Activated naive CD8-positive, alpha-beta T cell treated with anti-CD3 and anti-CD28 coated beads, Interleukin-2, amount 10 ng/mL, durations not matched to agents 7 days and 5 days (primary cell): ENCODE measurements around the gene SYT9. TPM values are rescaled to one million over a fixed set of nuclear protein-coding genes. Genes with fewer than 3 reads are reported as not detected.

Experiments
- ATAC-seq: fragments of 150-1000 bp; cut with Tn5 transposase; one replicate; pipeline ENCODE4 v1.10.0; 2021; ENCODE audit warnings: low read depth, moderate library complexity
- POLR2A ChIA-PET: fragments of 350-600 bp; sonication (Branson Sonifier 250); formaldehyde crosslinking; loops from one replicate; lab custom pipeline; 2021; ENCODE audit warnings: antibody characterized with exemption; lab: Charles Lee
- DNase-seq: peaks from one replicate; pipeline ENCODE4 v3.0.0; 2021
- H3K27ac Mint-ChIP-seq: one replicate; pipeline ENCODE4 v1.8.0; 2022; ENCODE audit warnings: mild to moderate bottlenecking, mixed read lengths
- H3K27me3 Mint-ChIP-seq: one replicate; pipeline ENCODE4 v1.8.0; 2022; ENCODE audit warnings: mild to moderate bottlenecking, moderate library complexity, mixed read lengths
- H3K36me3 Mint-ChIP-seq: one replicate; pipeline ENCODE4 v1.8.0; 2021; ENCODE audit warnings: mild to moderate bottlenecking, mixed read lengths
- H3K4me1 Mint-ChIP-seq: one replicate; pipeline ENCODE4 v1.8.0; 2021; ENCODE audit warnings: mixed read lengths
- H3K4me3 Mint-ChIP-seq: one replicate; pipeline ENCODE4 v1.8.0; 2022; ENCODE audit warnings: mild to moderate bottlenecking, moderate library complexity, mixed read lengths
- H3K9me3 Mint-ChIP-seq: one replicate; pipeline ENCODE4 v1.8.0; 2021; ENCODE audit warnings: mixed read lengths
- total RNA-seq, 2 experiments: library from RNA; stranded (reverse); gene quantifications; one replicate each; pipeline ENCODE4 v1.2.3, GENCODE V29; 2021

Gene SYT9
- total RNA-seq, 2 experiments from 2014 or later, result not detected

DNA sequence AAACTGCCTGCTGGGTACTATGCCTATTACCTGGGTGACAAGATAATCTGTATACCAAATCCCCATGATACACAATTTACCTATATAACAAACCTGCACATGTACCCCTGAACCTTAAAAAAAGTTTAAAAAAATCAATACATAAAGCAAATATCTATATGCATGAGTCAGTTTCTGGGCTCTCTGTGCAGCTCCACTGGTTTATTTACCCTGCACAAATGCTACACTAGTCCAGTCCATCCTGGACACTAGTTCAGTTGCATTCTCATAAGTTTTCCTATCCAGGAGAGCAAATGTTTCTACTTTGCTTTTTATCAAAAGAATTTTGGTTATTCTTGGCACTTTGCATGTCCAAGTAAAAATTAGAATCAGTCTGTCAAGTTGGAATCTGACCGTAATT lies 133.8 kb downstream of the SYT9 start:
- H3K36me3 Mint-ChIP-seq, result no peaks in the 10 kb centered on the region

DNA sequence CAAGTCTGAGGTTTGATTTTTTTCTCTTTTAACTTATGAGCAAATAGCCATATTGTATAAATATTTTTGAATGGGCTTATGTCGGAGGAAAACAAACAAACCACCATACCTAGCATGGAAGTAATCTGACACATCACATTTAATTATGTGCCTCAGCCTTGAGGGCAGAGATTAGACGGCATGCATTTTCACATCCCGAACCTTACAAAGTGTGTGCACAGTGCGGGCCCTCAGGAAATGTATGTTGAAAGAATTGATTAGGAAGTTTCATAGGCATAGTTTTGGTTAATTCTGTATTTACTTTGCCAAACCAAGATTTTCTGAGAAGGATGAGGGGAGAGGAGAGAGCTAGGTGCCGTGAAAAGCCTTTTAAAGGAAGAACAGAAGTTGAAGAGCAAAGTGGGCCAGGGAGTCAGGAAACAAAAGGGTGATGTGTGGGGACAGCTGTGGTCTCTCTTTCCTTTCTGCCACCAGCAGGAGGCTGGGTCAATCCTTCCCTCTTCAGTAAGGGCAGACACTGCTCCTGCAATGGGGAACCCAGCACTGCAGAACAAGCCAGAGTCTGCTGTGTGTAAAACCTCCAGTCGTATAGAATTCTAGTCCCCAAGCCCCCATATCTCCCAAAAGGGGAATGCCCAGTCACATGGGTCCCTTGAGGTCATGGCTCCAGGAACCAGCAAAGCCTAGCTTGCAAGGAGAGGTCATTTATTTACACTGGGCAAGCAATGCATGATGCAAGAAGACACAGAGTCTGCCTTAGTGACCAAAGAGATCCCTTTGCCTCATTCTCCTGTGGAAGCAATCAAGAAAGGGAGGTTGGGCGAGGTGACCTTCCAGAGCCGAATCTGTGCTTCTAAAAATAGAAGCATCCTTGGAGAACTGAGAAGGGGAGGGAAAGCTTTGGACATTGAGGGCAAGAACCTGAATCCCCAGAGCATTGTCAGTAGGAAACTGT lies 162.5 kb downstream of the SYT9 start:
- peaks cover 2% of the 10 kb centered on the region for H3K4me1 Mint-ChIP-seq
- no peak overlapping the region for H3K27ac Mint-ChIP-seq
- DNase-seq (no peak), ATAC-seq (no peak)
- no peak overlapping the region for H3K4me3 Mint-ChIP-seq
- H3K27me3 Mint-ChIP-seq, result peaks cover 22% of the 10 kb centered on the region
- peaks cover 2% of the 10 kb centered on the region for H3K9me3 Mint-ChIP-seq
- H3K36me3 Mint-ChIP-seq, result no peaks in the 10 kb centered on the region
- POLR2A ChIA-PET, result no interaction called here

More for the DNA sequence above, 133.8 kb downstream of the SYT9 start:
- Mint-ChIP-seq H3K27ac (no peak overlapping the region), H3K4me3 (no peak overlapping the region), H3K9me3 (no peaks in the 10 kb centered on the region), H3K4me1 (no peaks in the 10 kb centered on the region), H3K27me3 (peaks cover 7% of the 10 kb centered on the region)
- DNase-seq, result no peak
- no peak for ATAC-seq
- POLR2A ChIA-PET, result no interaction called here

DNA sequence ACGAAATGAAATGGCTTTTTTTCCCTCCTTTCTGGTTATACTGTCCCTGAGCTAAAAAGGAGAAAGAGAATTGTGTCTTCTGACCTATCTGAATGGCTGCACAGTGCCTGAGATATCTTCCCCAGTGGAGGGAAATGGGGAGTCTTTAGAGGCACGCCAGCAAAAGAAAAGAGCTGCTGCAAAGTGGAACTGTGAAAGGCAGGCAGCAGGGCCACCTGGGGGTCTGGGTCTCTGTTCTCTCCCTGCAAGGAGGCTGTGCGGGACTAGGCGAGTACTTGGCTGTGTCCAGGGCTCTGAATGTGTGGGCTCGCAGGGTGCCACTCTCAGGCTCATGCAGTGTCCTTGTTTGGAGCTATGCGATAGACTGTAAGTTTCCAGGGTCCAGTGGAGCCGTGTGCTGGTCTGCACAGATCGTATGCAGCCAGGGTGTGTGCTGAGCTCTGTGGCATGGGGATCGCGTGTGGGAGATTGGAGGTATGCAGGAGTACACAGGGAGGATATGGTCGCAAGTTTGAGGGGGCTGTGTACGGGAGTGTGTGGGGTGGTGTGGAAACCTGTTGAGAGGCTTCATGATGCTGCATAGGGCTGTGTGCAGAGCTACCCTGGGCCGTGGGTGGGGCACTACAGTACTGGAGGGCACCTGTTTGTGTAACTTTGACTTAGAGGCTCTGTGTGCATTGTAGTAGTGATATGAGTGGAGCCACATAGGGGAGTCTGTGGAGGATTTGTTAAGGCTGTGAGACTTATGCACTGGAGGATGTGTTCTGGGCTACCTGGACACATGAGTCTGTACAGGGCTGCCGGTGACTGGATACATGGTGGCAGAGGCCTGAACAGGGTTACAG lies 163.5 kb downstream of the SYT9 start:
- no peak overlapping the region for H3K27ac Mint-ChIP-seq
- no peak for ATAC-seq
- peaks cover 2% of the 10 kb centered on the region for H3K4me1 Mint-ChIP-seq
- peaks cover 2% of the 10 kb centered on the region for H3K9me3 Mint-ChIP-seq
- H3K27me3 Mint-ChIP-seq, result peaks cover 16% of the 10 kb centered on the region
- H3K4me3 Mint-ChIP-seq, result no peak overlapping the region
- DNase-seq, result no peak
- POLR2A ChIA-PET, result no interaction called here
- no peaks in the 10 kb centered on the region for H3K36me3 Mint-ChIP-seq

DNA sequence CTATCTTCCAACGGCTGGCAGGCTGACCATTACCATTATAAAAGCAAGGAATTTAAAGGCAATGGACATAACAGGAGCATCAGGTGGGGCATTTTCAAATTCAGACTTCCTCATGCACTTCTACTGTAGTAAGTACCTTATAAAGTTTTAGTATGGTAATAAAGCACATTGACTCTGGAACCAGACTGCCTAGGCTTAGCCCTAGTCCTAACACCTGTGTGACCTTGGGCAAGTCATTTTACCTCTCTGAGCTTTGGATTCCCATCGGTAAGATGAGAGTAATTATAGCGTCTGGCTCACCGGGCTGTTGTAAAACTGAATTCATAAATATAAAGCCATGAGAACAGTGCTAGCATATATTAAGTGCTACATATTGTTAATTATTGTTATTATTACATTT lies 164.4 kb downstream of the SYT9 start:
- peaks cover 13% of the 10 kb centered on the region for H3K27me3 Mint-ChIP-seq

DNA sequence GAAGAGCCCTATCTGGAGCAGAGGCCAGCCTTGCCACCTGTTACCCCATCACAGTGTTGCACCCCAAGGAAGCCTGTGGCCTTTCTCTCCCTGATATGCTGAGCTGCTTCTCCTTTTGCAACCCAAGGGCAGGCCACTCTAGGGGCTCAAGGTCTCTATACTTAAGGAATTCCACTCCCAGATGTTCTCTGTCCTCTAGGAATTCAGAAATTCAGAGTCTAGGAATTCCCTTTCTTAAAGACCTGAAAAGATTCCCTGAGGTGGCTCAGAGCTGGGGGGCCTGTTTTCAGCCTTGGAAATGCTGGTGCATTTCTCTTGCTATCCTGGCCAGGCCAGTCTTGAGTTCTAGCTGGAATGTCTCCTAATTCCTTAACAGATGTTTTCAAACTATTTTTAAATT lies 165.6 kb downstream of the SYT9 start:
- Mint-ChIP-seq H3K36me3 (no peaks in the 10 kb centered on the region), H3K27me3 (peaks cover 11% of the 10 kb centered on the region), H3K4me3 (no peak overlapping the region), H3K27ac (no peak overlapping the region), H3K4me1 (peaks cover 4% of the 10 kb centered on the region), H3K9me3 (no peaks in the 10 kb centered on the region)
- no peak for DNase-seq
- POLR2A ChIA-PET, result no interaction called here
- no peak for ATAC-seq

More for the DNA sequence above, 164.4 kb downstream of the SYT9 start:
- DNase-seq, result no peak
- H3K4me1 Mint-ChIP-seq, result peaks cover 2% of the 10 kb centered on the region
- no peaks in the 10 kb centered on the region for H3K36me3 Mint-ChIP-seq
- POLR2A ChIA-PET, result no interaction called here
- peaks cover 2% of the 10 kb centered on the region for H3K9me3 Mint-ChIP-seq
- ATAC-seq, result no peak
- no peak overlapping the region for H3K4me3 Mint-ChIP-seq
- no peak overlapping the region for H3K27ac Mint-ChIP-seq

DNA sequence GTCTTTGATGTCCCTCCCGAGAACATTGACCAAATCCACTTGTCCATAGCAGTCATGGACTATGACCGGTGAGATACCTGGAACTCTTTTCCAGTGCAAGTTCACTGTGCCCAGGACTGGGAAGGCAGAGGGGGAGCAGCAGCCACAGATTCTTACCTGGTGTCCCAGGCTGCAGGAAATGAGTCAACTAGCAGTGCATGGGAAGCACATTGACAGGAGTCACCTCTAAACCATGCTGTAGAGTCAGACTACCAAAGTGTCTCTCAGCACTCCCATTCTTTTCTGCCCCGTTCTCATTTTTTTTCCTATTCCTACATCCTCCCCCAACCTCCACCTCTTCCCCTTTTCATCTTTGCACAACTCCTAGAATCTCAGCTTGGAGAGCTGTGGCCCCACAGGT lies 166.4 kb downstream of the SYT9 start:
- no peak for DNase-seq
- POLR2A ChIA-PET, result no interaction called here
- H3K27me3 Mint-ChIP-seq, result peaks cover 11% of the 10 kb centered on the region
- H3K4me1 Mint-ChIP-seq, result peaks cover 12% of the 10 kb centered on the region
- no peaks in the 10 kb centered on the region for H3K36me3 Mint-ChIP-seq
- no peak for ATAC-seq
- no peak overlapping the region for H3K27ac Mint-ChIP-seq
- no peaks in the 10 kb centered on the region for H3K9me3 Mint-ChIP-seq
- H3K4me3 Mint-ChIP-seq, result no peak overlapping the region

DNA sequence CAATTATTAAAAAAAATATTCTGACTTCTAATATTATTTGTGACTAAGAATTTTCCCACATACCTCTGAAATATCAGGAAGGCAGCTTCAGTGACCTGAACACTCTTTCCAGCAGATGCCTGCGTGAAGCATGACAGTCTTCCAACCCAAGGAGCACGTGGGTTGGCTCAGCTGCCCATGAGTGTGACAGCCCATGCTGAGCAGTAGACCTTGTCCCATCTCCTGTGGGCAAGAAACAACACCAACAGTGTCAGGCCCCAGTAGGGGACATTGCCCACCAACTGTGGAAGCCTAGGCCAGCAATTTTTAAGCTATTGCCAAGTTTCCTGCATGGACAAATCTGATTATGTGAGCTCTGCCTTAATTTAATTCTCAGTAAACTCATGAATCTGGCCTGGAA lies 167.2 kb downstream of the SYT9 start:
- H3K27ac Mint-ChIP-seq, result no peak overlapping the region
- POLR2A ChIA-PET, result no interaction called here
- DNase-seq, result no peak

GRCh38 chr11:7421136-7421535 lies 169.4 kb downstream of the SYT9 start:
- DNase-seq, result no peak
- Mint-ChIP-seq H3K4me1 (peaks cover 12% of the 10 kb centered on the region), H3K36me3 (no peaks in the 10 kb centered on the region), H3K27me3 (peaks cover 9% of the 10 kb centered on the region), H3K4me3 (no peak overlapping the region), H3K27ac (no peak overlapping the region), H3K9me3 (no peaks in the 10 kb centered on the region)
- no peak for ATAC-seq
- POLR2A ChIA-PET, result no interaction called here

More for the DNA sequence above, 167.2 kb downstream of the SYT9 start:
- H3K36me3 Mint-ChIP-seq, result no peaks in the 10 kb centered on the region
- ATAC-seq, result no peak
- peaks cover 11% of the 10 kb centered on the region for H3K27me3 Mint-ChIP-seq
- no peaks in the 10 kb centered on the region for H3K9me3 Mint-ChIP-seq
- H3K4me3 Mint-ChIP-seq, result no peak overlapping the region
- H3K4me1 Mint-ChIP-seq, result peaks cover 14% of the 10 kb centered on the region

GRCh38 chr11:7422544-7423331 lies 171.0 kb downstream of the SYT9 start:
- POLR2A ChIA-PET, result no interaction called here
- H3K4me1 Mint-ChIP-seq, result peaks cover 12% of the 10 kb centered on the region
- peaks cover 9% of the 10 kb centered on the region for H3K27me3 Mint-ChIP-seq
- DNase-seq, result no peak
- H3K4me3 Mint-ChIP-seq, result peak overlapping the region; percentile 47
- H3K36me3 Mint-ChIP-seq, result no peaks in the 10 kb centered on the region
- peak; percentile 56 for ATAC-seq
- no peak overlapping the region for H3K27ac Mint-ChIP-seq
- no peaks in the 10 kb centered on the region for H3K9me3 Mint-ChIP-seq

- H3K9me3 Mint-ChIP-seq, result no peaks in the 10 kb centered on the region
- H3K36me3 Mint-ChIP-seq, result no peaks in the 10 kb centered on the region
Measured at GRCh38 chr11:7423946-7424345, 172.2 kb downstream of the SYT9 start.

DNA sequence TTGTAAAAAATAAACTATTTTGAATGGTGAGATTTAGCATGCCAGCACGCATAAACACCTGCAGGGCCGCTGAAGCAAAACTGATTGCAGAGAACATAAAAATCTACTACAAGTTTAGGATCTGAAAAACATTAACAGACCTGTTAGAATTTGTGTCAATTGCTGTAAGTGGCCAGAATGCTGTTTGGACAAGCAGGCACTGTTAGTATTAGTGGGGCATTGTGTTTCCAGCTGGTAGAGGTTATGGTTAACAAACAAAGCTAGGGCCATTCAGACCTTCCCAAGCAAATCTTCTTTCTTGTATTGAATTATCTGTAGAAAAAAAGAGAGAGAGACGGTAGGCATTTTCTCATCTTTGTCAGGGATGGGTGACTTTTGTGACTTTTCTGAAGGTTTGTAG lies 176.0 kb downstream of the SYT9 start:
- DNase-seq (no peak), ATAC-seq (no peak)
- POLR2A ChIA-PET, result no interaction called here
- Mint-ChIP-seq H3K4me1 (peaks cover 6% of the 10 kb centered on the region), H3K4me3 (no peak overlapping the region), H3K36me3 (no peaks in the 10 kb centered on the region), H3K9me3 (no peaks in the 10 kb centered on the region), H3K27ac (no peak overlapping the region), H3K27me3 (peaks cover 6% of the 10 kb centered on the region)

More at GRCh38 chr11:7423946-7424345, 172.2 kb downstream of the SYT9 start:
- POLR2A ChIA-PET, result no interaction called here
- Mint-ChIP-seq H3K27me3 (peaks cover 4% of the 10 kb centered on the region), H3K4me3 (no peak overlapping the region), H3K4me1 (peaks cover 12% of the 10 kb centered on the region), H3K27ac (no peak overlapping the region)
- ATAC-seq (no peak), DNase-seq (no peak)

DNA sequence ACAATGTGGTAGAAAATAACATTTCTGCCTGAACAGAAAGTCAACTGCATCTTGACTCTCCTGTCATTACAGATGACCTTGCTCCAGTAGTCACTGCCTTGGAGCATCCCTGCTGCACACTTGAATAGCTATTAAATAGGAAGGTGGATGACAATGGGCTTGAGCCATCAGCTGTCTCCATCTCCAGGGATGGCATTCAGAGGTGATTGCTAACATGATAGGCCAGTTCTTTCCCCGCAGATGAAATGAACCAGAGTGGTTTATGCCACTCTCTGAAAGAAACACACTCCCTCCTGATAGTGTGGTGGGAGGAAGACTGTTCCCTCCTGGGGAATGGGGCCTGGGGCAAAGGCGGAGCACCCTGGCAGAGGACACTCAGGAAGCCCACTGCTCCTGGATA lies 176.5 kb downstream of the SYT9 start:
- ATAC-seq (no peak), DNase-seq (no peak)
- Mint-ChIP-seq H3K27me3 (peaks cover 8% of the 10 kb centered on the region), H3K4me3 (no peak overlapping the region), H3K9me3 (no peaks in the 10 kb centered on the region), H3K36me3 (no peaks in the 10 kb centered on the region), H3K4me1 (peaks cover 1% of the 10 kb centered on the region), H3K27ac (no peak overlapping the region)
- POLR2A ChIA-PET, result no interaction called here

GRCh38 chr11:7430496-7430895 lies 178.8 kb downstream of the SYT9 start:
- H3K27me3 Mint-ChIP-seq, result peaks cover 6% of the 10 kb centered on the region
- no peaks in the 10 kb centered on the region for H3K36me3 Mint-ChIP-seq
- ATAC-seq, result no peak
- H3K4me1 Mint-ChIP-seq, result no peaks in the 10 kb centered on the region
- POLR2A ChIA-PET, result no interaction called here
- no peak overlapping the region for H3K4me3 Mint-ChIP-seq
- H3K27ac Mint-ChIP-seq, result no peak overlapping the region
- no peak for DNase-seq
- no peaks in the 10 kb centered on the region for H3K9me3 Mint-ChIP-seq
